K562 (cell line): ENCODE results near the gene ANO4. TPM values are rescaled to one million over a fixed set of nuclear protein-coding genes. Genes with fewer than 3 reads are reported as not detected.

Experiments used
- ATAC-seq: fragments of 200-7000 bp; cut with Tn5 transposase; 3 replicates; pipeline ENCODE4 v1.9.1; 2020; ENCODE audit warnings: moderate library complexity
- BruUV-seq: library from RNA; stranded (reverse); fragments of 400-500 nt; replicated peaks from 2 replicates; lab custom pipeline; 2021; lab: Mats Ljungman, UMichigan
- CTCF ChIA-PET: fragments of 300-600 bp; formaldehyde crosslinking; extraction: SDS; loops from one replicate; lab custom pipeline; 2021; ENCODE audit warnings: low intra/inter-chr PET ratio; lab: Yijun Ruan, JAX
- POLR2A ChIA-PET: fragments of 300-600, 350-650 bp; sonication (Branson Sonifier 250); formaldehyde crosslinking; extraction: SDS; loops from one replicate; lab custom pipeline; 2021; ENCODE audit warnings: antibody characterized with exemption, inconsistent platforms; lab: Yijun Ruan, JAX
- DNase-seq, 4 experiments: peaks; one replicate each; pipeline versions ENCODE4 v3.0.0 to v3.0.0-alpha.2; 2011 to 2018; ENCODE audit warnings: low spot score in 3 of 4, mixed read lengths in 3 of 4; ENCODE audit errors: extremely low read depth in 1 of 4
- FAIRE-seq: peaks from 2 replicates; lab custom pipeline; 2011; peaks lifted over from hg19 to GRCh38; lab: Jason Lieb, UNC
- H2AFZ ChIP-seq: 2 replicates; pipeline ENCODE4 v1.6.0; 2011; ENCODE audit warnings: low read depth, low read length, control low read depth, inconsistent platforms
- H3K27ac ChIP-seq: fragments of 200-600 bp; 3 replicates; pipeline ENCODE4 v1.8.0; 2011; ENCODE audit warnings: low read depth, mild to moderate bottlenecking, control low read depth, inconsistent platforms, low read length, moderate library complexity, mixed read lengths; ENCODE audit errors: extremely low read depth
- H3K27me3 ChIP-seq, 2 experiments: fragments of 300-600 bp in 1 of 2; 2 replicates in 1 of 2; 3 replicates in 1 of 2; pipeline versions ENCODE4 v1.6.0 to v1.8.0; 2011; ENCODE audit warnings: inconsistent platforms in 2 of 2, low read length in 2 of 2, mild to moderate bottlenecking in 1 of 2, mixed read lengths in 1 of 2, moderate library complexity in 1 of 2; ENCODE audit not compliant: control insufficient read depth in 2 of 2, insufficient read depth in 2 of 2
- H3K36me3 ChIP-seq: fragments of 300-600 bp; 3 replicates; pipeline ENCODE4 v1.8.0; 2011; ENCODE audit warnings: mild to moderate bottlenecking, low read length, inconsistent platforms; ENCODE audit not compliant: control insufficient read depth, insufficient read depth
- H3K4me1 ChIP-seq, 2 experiments: fragments of 200-600 bp in 1 of 2; replicated peaks in 1 of 2; 2 replicates in 1 of 2; 3 replicates in 1 of 2; pipeline versions ENCODE4 v1.5.1 to v1.8.0; 2011; ENCODE audit warnings: inconsistent platforms in 2 of 2, low read length in 2 of 2, mild to moderate bottlenecking in 1 of 2, mixed read lengths in 1 of 2, moderate library complexity in 1 of 2; ENCODE audit not compliant: control insufficient read depth in 2 of 2, insufficient read depth in 2 of 2
- H3K4me2 ChIP-seq: 2 replicates; pipeline ENCODE4 v1.6.1; 2011; ENCODE audit warnings: low read length, control low read depth, inconsistent platforms, mixed read lengths; ENCODE audit not compliant: insufficient read depth
- H3K4me3 ChIP-seq: fragments of 200-600 bp; sonication (generic), shearing (Covaris generic); 2 replicates; pipeline ENCODE4 v1.5.1; 2016; ENCODE audit warnings: control low read depth, inconsistent platforms
- H3K79me2 ChIP-seq: fragments of 200-600 bp; 3 replicates; pipeline ENCODE4 v1.8.0; 2011; ENCODE audit warnings: low read length, inconsistent platforms; ENCODE audit not compliant: control insufficient read depth, insufficient read depth
- H3K9ac ChIP-seq, 2 experiments: 2 replicates each; pipeline versions ENCODE4 v1.6.0 to v1.6.1; 2011; ENCODE audit warnings: low read depth in 2 of 2, low read length in 2 of 2, control low read depth in 1 of 2, inconsistent platforms in 1 of 2, mild to moderate bottlenecking in 1 of 2, mixed read lengths in 1 of 2; ENCODE audit not compliant: insufficient read depth in 1 of 2
- H3K9me1 ChIP-seq: one replicate; pipeline ENCODE4 v1.6.0; 2011; ENCODE audit warnings: inconsistent platforms, mild to moderate bottlenecking, low read length, moderate library complexity; ENCODE audit not compliant: control insufficient read depth, insufficient read depth
- H3K9me3 ChIP-seq: replicated peaks from 2 replicates; pipeline ENCODE4 v1.5.1; 2011; ENCODE audit warnings: low read depth, low read length, inconsistent platforms; ENCODE audit not compliant: control insufficient read depth, insufficient read depth
- H4K20me1 ChIP-seq: replicated peaks from 2 replicates; pipeline ENCODE4 v1.6.1; 2011; ENCODE audit warnings: low read length, inconsistent platforms, mixed read lengths; ENCODE audit not compliant: control insufficient read depth, insufficient read depth
- FUS ChIP-seq: fragments of 200-400 bp; formaldehyde crosslinking; optimal IDR thresholded peaks from 2 replicates; pipeline ENCODE3; 2017; ENCODE audit warnings: low read depth, low read length
- SNRNP70 ChIP-seq: fragments of 200-400 bp; formaldehyde crosslinking; optimal IDR thresholded peaks from 2 replicates; pipeline ENCODE3; 2017; ENCODE audit warnings: low read depth, low read length
- ZC3H4 ChIP-seq: sonication (generic); formaldehyde crosslinking; IDR thresholded peaks from 2 replicates; pipeline ENCODE4 v1.9.0; 2021; ENCODE audit warnings: missing genetic modification reagents, borderline replicate concordance
- ZNF3 ChIP-seq: fragments of 250-450 bp; sonication (Bioruptor Pico); IDR thresholded peaks from 2 replicates; pipeline ENCODE4 v1.5.0; 2021; ENCODE audit warnings: mild to moderate bottlenecking, moderate library complexity
- ZNF449 ChIP-seq: fragments of 250-450 bp; sonication (Bioruptor Pico); IDR thresholded peaks from 2 replicates; pipeline ENCODE4 v1.8.0; 2022; ENCODE audit warnings: moderate library complexity, mild to moderate bottlenecking, inconsistent platforms
- WGBS: fragments of 100-300 bp; shearing (Covaris generic); methylation state at CpG from one replicate; pipeline ENCODE4 v1.1.6; 2016; ENCODE audit warnings: low coverage, mixed read lengths; ENCODE audit not compliant: insufficient coverage; ENCODE audit errors: missing lambda C conversion rate; 5-methylcytosine and 5-hydroxymethylcytosine counted together
- in situ Hi-C: fragments of 300-500 bp; cut with MboI; formaldehyde crosslinking; loops from 4 replicates; pipeline ENCODE4 v1.15.0; 2018; ENCODE audit warnings: inconsistent platforms, mixed read lengths
- intact Hi-C: fragments of 100-400 bp; cut with micrococcal nuclease; formaldehyde crosslinking; loops from 2 replicates; pipeline ENCODE4 v1.14.2; 2022
- polyA plus RNA-seq, 8 experiments: library from polyadenylated mRNA; depleted of rRNA in 4 of 8; stranded (reverse) in 5 of 8; unstranded in 3 of 8; fragments of >200 nt; fragmentation: Nextera tagmentation in 2 of 8; fragmentation: Illumina TruSeq in 1 of 8; extraction: Ambion mirVana in 2 of 8; extraction: Trizol in 1 of 8; gene quantifications; 2 replicates each; pipeline versions ENCODE4 v1.2.1 to v1.2.3, GENCODE V29; 2011 to 2014; ENCODE audit warnings: inconsistent platforms in 1 of 8, missing spikeins in 1 of 8
- total RNA-seq, 7 experiments: library from RNA; depleted of rRNA in 6 of 7; stranded (reverse); fragments of >200 nt in 6 of 7; fragmentation: Illumina TruSeq in 2 of 7; extraction: Trizol in 2 of 7; gene quantifications; 2 replicates each; pipeline versions ENCODE4 v1.2.1 to v1.2.3, GENCODE V29; 2011 to 2021; ENCODE audit warnings: low replicate concordance in 1 of 7

Gene ANO4
- total and polyA plus RNA-seq, 9 of the 15 experiments (the other 6 are each of a cell fraction or from before 2014, with no cell fraction given), result not detected

GRCh38 chr12:100843061-100843460 lies 48.5 kb downstream of the ANO4 start (continued):
- TF ChIP-seq ZC3H4 (CRISPR knock-in tag), result no peak
- TF ChIP-seq FUS, result no peak
- TF ChIP-seq ZNF449, result no peak
- no peak for TF ChIP-seq SNRNP70
- TF ChIP-seq, all 486 proteins: peak for 0

- TF ChIP-seq ZNF3 (CRISPR knock-in tag), result no peak
- H2AFZ ChIP-seq, result no peak overlapping the region
- no peak overlapping the region for H3K4me2 ChIP-seq
- no peaks in the 10 kb centered on the region for H3K79me2 ChIP-seq
- CTCF ChIA-PET, result no interaction called here
- FAIRE-seq (no peak), ATAC-seq (no peak), DNase-seq (no peak)
- no peaks in the 10 kb centered on the region for H3K4me1 ChIP-seq
- 0% methylated on average over 3 of the region's 3 CpGs for WGBS
- no peaks in the 10 kb centered on the region for H4K20me1 ChIP-seq
- no peaks in the 10 kb centered on the region for H3K27me3 ChIP-seq
- no peaks in the 10 kb centered on the region for H3K36me3 ChIP-seq
- intact Hi-C loops, result no loop called here
- H3K9me1 ChIP-seq, result no peaks in the 10 kb centered on the region
- no peak overlapping the region for H3K27ac ChIP-seq
- in situ Hi-C loops, result no loop called here
- no TSS peak for BruUV-seq
- H3K4me3 ChIP-seq, result no peak overlapping the region
- POLR2A ChIA-PET, result no interaction called here
- no peaks in the 10 kb centered on the region; the same call in 1 of the 2 replicates for H3K9me3 ChIP-seq
- H3K9ac ChIP-seq, result no peak overlapping the region
Measured at GRCh38 chr12:100845095-100845494, 50.5 kb downstream of the ANO4 start.
